GM23338 (cell line): ENCODE data around the gene CD19. TPM values are rescaled to one million over a fixed set of nuclear protein-coding genes. Genes with fewer than 3 reads are reported as not detected.

Experiments used
- ATAC-seq: fragments of 200-7000 bp; cut with Tn5 transposase; 3 replicates; pipeline ENCODE4 v1.9.1; 2020
- DNase-seq: peaks from one replicate; pipeline ENCODE4 v3.0.0-alpha.2; 2015; ENCODE audit warnings: low spot score
- H2AFZ ChIP-seq: fragments of 200-600 bp; sonication (generic); 2 replicates; pipeline ENCODE4 v1.8.0; 2016; ENCODE audit warnings: antibody characterized with exemption, mild to moderate bottlenecking, moderate library complexity
- H3F3A ChIP-seq: fragments of 200-600 bp; sonication (generic); replicated peaks from 2 replicates; pipeline ENCODE4 v1.8.0; 2017; ENCODE audit warnings: antibody characterized with exemption, mixed run types, low read depth
- H3K27ac ChIP-seq: fragments of 200-600 bp; sonication (generic); 2 replicates; pipeline ENCODE4 v1.6.1; 2016; ENCODE audit warnings: low read depth
- H3K27me3 ChIP-seq: fragments of 200-600 bp; sonication (generic); 2 replicates; pipeline ENCODE4 v1.8.0; 2016; ENCODE audit warnings: mild to moderate bottlenecking, mixed run types, moderate library complexity; ENCODE audit not compliant: insufficient read depth
- H3K36me3 ChIP-seq: fragments of 200-600 bp; sonication (generic); 2 replicates; pipeline ENCODE4 v1.8.0; 2016; ENCODE audit warnings: mild to moderate bottlenecking; ENCODE audit not compliant: insufficient read depth
- H3K4me1 ChIP-seq: fragments of 200-600 bp; sonication (generic); 2 replicates; pipeline ENCODE4 v1.8.0; 2016; ENCODE audit warnings: mild to moderate bottlenecking, moderate library complexity; ENCODE audit not compliant: insufficient read depth
- H3K4me2 ChIP-seq: fragments of 200-600 bp; sonication (generic); 2 replicates; pipeline ENCODE4 v1.7.1; 2017; ENCODE audit warnings: mixed run types
- H3K4me3 ChIP-seq: fragments of 200-600 bp; sonication (generic); 2 replicates; pipeline ENCODE4 v1.6.1; 2016; ENCODE audit warnings: mixed run types
- H3K79me2 ChIP-seq: fragments of 200-600 bp; sonication (generic); replicated peaks from 2 replicates; pipeline ENCODE4 v1.8.0; 2017; ENCODE audit warnings: mild to moderate bottlenecking; ENCODE audit not compliant: insufficient read depth
- H3K9me2 ChIP-seq: fragments of 200-600 bp; sonication (generic); 2 replicates; pipeline ENCODE4 v1.8.0; 2017; ENCODE audit not compliant: insufficient read depth
- H4K20me1 ChIP-seq: fragments of 200-600 bp; sonication (generic); replicated peaks from 2 replicates; pipeline ENCODE4 v1.8.0; 2017; ENCODE audit warnings: mild to moderate bottlenecking; ENCODE audit not compliant: insufficient read depth
- H3K27ac Mint-ChIP-seq: 2 replicates; pipeline ENCODE4 v1.8.0; 2020; ENCODE audit warnings: inconsistent platforms, mild to moderate bottlenecking, moderate library complexity, mixed read lengths
- H3K27me3 Mint-ChIP-seq: 3 replicates; pipeline ENCODE4 v1.8.0; 2022; ENCODE audit warnings: low read depth, mild to moderate bottlenecking, moderate library complexity, mixed read lengths, inconsistent platforms; ENCODE audit not compliant: insufficient read depth, poor library complexity
- H3K36me3 Mint-ChIP-seq: 3 replicates; pipeline ENCODE4 v1.8.0; 2021; ENCODE audit warnings: low read depth, mild to moderate bottlenecking, inconsistent platforms, moderate library complexity, mixed read lengths
- H3K4me1 Mint-ChIP-seq: 3 replicates; pipeline ENCODE4 v1.8.0; 2020; ENCODE audit warnings: mild to moderate bottlenecking, inconsistent platforms, mixed read lengths
- H3K4me3 Mint-ChIP-seq: 3 replicates; pipeline ENCODE4 v1.8.0; 2021; ENCODE audit warnings: moderate library complexity, mild to moderate bottlenecking, inconsistent platforms, mixed read lengths
- H3K9me3 Mint-ChIP-seq: 3 replicates; pipeline ENCODE4 v1.8.0; 2020; ENCODE audit warnings: moderate library complexity, mild to moderate bottlenecking, inconsistent platforms, mixed read lengths
- CREB1 ChIP-seq: fragments of 250-450 bp; sonication (Bioruptor Pico); IDR thresholded peaks from 2 replicates; pipeline ENCODE4 v1.5.0; 2020; ENCODE audit warnings: low read depth, mild to moderate bottlenecking, moderate library complexity
- EZH2 ChIP-seq: fragments of 200-600 bp; sonication (generic); IDR thresholded peaks from one replicate; pipeline ENCODE4 v1.8.0; 2017; ENCODE audit warnings: antibody characterized with exemption, mild to moderate bottlenecking, low read depth; ENCODE audit not compliant: unreplicated experiment
- EZH2phosphoT487 ChIP-seq: fragments of 200-600 bp; sonication (generic); IDR thresholded peaks from one replicate; pipeline ENCODE4 v1.8.1; 2018; ENCODE audit warnings: antibody characterized with exemption; ENCODE audit not compliant: unreplicated experiment
- JUNB ChIP-seq: IDR thresholded peaks from one replicate; pipeline ENCODE4 v1.6.1; 2016; ENCODE audit warnings: antibody characterized with exemption; ENCODE audit not compliant: unreplicated experiment
- NANOG ChIP-seq: IDR thresholded peaks from 2 replicates; pipeline ENCODE4 v1.6.1; 2016; ENCODE audit warnings: antibody characterized with exemption, borderline replicate concordance
- POLR2AphosphoS5 ChIP-seq: IDR thresholded peaks from 2 replicates; pipeline ENCODE4 v1.6.1; 2016; ENCODE audit warnings: antibody characterized with exemption, low read depth
- REST ChIP-seq: IDR thresholded peaks from one replicate; pipeline ENCODE4 v1.6.1; 2018; ENCODE audit warnings: antibody characterized with exemption; ENCODE audit not compliant: unreplicated experiment
- STAT1 ChIP-seq: IDR thresholded peaks from one replicate; pipeline ENCODE4 v1.6.1; 2016; ENCODE audit warnings: antibody characterized with exemption; ENCODE audit not compliant: unreplicated experiment
- ZNF114 ChIP-seq: fragments of 250-450 bp; sonication (Bioruptor Pico); IDR thresholded peaks from 2 replicates; pipeline ENCODE4 v1.5.0; 2020; ENCODE audit warnings: mild to moderate bottlenecking, moderate library complexity
- ZNF331 ChIP-seq: fragments of 250-450 bp; sonication (Bioruptor Pico); IDR thresholded peaks from 2 replicates; pipeline ENCODE4 v1.5.0; 2020; ENCODE audit warnings: low read depth, mild to moderate bottlenecking, moderate library complexity
- ZNF462 ChIP-seq: fragments of 250-450 bp; sonication (Bioruptor Pico); IDR thresholded peaks from 2 replicates; pipeline ENCODE4 v1.5.0; 2020; ENCODE audit warnings: mild to moderate bottlenecking, moderate library complexity
- polyA plus RNA-seq: library from polyadenylated mRNA; unstranded; fragments of >200 nt; fragmentation: Nextera tagmentation; extraction: Ambion mirVana; gene quantifications from 2 replicates; pipeline ENCODE4 v1.2.1, GENCODE V29; 2016
- total RNA-seq: library from RNA; depleted of rRNA; stranded (reverse); fragments of >200 nt; shearing (Covaris generic); gene quantifications from 2 replicates; pipeline ENCODE4 v1.2.3, GENCODE V29; 2014
- TF ChIP-seq, protein P1 (sequence below), 2 experiments: fragments of 200-600 bp in 1 of 2; sonication (generic) in 1 of 2; conservative IDR thresholded peaks; 2 replicates each; pipeline versions ENCODE4 v1.5.1 to v1.6.1; 2016 to 2017; ENCODE audit warnings: antibody characterized with exemption in 2 of 2, low read depth in 2 of 2, mild to moderate bottlenecking in 2 of 2, moderate library complexity in 1 of 2
- TF ChIP-seq, protein P2 (sequence below): IDR thresholded peaks from 2 replicates; pipeline ENCODE4 v1.6.1; 2016; ENCODE audit warnings: antibody characterized with exemption

The CD19 gene
- total and polyA plus RNA-seq, 2 experiments from 2014 or later: 0.83 to 1.9 TPM

GRCh38 chr16:28987170-28987853, 55.5 kb downstream of the CD19 start:
- H3K4me3 Mint-ChIP-seq: no peak overlapping the region
- H3K36me3 ChIP-seq: 0 out of 2 replicates have a peak, but pooled peaks cover 4% of the 10 kb centered on the region
- no peaks in the 10 kb centered on the region for H3K4me1 ChIP-seq
- H3K9me2 ChIP-seq: no peaks in the 10 kb centered on the region
- DNase-seq: no peak
- H3K27ac Mint-ChIP-seq: no peak overlapping the region
- no peaks in the 10 kb centered on the region; the same call in 1 of the 3 replicates for H3K9me3 Mint-ChIP-seq
- no peaks in the 10 kb centered on the region for H3F3A ChIP-seq
- no peak for TF ChIP-seq NANOG
- TF ChIP-seq REST: no peak
- TF ChIP-seq EZH2phosphoT487: no peak
- no peak for TF ChIP-seq CREB1 (CRISPR knock-in tag)
- TF ChIP-seq ZNF462: no peak
- no peak for TF ChIP-seq ZNF331 (CRISPR knock-in tag)
- TF ChIP-seq EZH2: no peak
- no peak for TF ChIP-seq STAT1
- TF ChIP-seq JUNB: no peak
- TF ChIP-seq, protein P1, sequence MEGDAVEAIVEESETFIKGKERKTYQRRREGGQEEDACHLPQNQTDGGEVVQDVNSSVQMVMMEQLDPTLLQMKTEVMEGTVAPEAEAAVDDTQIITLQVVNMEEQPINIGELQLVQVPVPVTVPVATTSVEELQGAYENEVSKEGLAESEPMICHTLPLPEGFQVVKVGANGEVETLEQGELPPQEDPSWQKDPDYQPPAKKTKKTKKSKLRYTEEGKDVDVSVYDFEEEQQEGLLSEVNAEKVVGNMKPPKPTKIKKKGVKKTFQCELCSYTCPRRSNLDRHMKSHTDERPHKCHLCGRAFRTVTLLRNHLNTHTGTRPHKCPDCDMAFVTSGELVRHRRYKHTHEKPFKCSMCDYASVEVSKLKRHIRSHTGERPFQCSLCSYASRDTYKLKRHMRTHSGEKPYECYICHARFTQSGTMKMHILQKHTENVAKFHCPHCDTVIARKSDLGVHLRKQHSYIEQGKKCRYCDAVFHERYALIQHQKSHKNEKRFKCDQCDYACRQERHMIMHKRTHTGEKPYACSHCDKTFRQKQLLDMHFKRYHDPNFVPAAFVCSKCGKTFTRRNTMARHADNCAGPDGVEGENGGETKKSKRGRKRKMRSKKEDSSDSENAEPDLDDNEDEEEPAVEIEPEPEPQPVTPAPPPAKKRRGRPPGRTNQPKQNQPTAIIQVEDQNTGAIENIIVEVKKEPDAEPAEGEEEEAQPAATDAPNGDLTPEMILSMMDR (conservative IDR thresholded peaks at IDR 0.05; ENCODE audit: low read depth in 2 of 2): no peak
- no peak for TF ChIP-seq POLR2AphosphoS5
- TF ChIP-seq, protein P2, sequence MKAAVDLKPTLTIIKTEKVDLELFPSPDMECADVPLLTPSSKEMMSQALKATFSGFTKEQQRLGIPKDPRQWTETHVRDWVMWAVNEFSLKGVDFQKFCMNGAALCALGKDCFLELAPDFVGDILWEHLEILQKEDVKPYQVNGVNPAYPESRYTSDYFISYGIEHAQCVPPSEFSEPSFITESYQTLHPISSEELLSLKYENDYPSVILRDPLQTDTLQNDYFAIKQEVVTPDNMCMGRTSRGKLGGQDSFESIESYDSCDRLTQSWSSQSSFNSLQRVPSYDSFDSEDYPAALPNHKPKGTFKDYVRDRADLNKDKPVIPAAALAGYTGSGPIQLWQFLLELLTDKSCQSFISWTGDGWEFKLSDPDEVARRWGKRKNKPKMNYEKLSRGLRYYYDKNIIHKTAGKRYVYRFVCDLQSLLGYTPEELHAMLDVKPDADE: no peak
- TF ChIP-seq ZNF114 (CRISPR knock-in tag): no peak
- peaks cover 25% of the 10 kb centered on the region for H3K36me3 Mint-ChIP-seq
- ATAC-seq: no peak
- no peaks in the 10 kb centered on the region for H3K79me2 ChIP-seq
- H4K20me1 ChIP-seq: no peaks in the 10 kb centered on the region
- no peak overlapping the region for H3K4me3 ChIP-seq
- no peaks in the 10 kb centered on the region for H3K27me3 ChIP-seq
- H3K4me1 Mint-ChIP-seq: no peaks in the 10 kb centered on the region
- H3K4me2 ChIP-seq: no peak overlapping the region
- H2AFZ ChIP-seq: no peak overlapping the region
- H3K27ac ChIP-seq: no peak overlapping the region
- peaks cover 14% of the 10 kb centered on the region for H3K27me3 Mint-ChIP-seq
